Neural cell (in vitro differentiated cells): ENCODE measurements around the gene RELN. TPM values are rescaled to one million over a fixed set of nuclear protein-coding genes. Genes with fewer than 3 reads are reported as not detected.

Source experiments
- H2AFZ ChIP-seq: fragments of 200-600, 300-800 bp; sonication (generic), shearing (Covaris generic); 2 replicates; pipeline ENCODE4 v1.6.0; 2014; ENCODE audit warnings: low read depth, mild to moderate bottlenecking, antibody characterized with exemption, low read length, moderate library complexity
- H3F3A ChIP-seq: fragments of 200-600 bp; shearing (Covaris generic); 2 replicates; pipeline ENCODE4 v1.6.1; 2016; ENCODE audit warnings: mild to moderate bottlenecking, moderate library complexity, mixed read lengths, antibody characterized with exemption, low read length; ENCODE audit not compliant: insufficient read depth, poor library complexity, severe bottlenecking
- H3K27ac ChIP-seq: fragments of 200-600, 300-800 bp; sonication (generic), shearing (Covaris generic); 2 replicates; pipeline ENCODE4 v1.5.1; 2014; ENCODE audit warnings: mild to moderate bottlenecking, low read length, moderate library complexity
- H3K27me3 ChIP-seq: fragments of 300-800, 200-600 bp; sonication (generic), shearing (Covaris generic); 2 replicates; pipeline ENCODE4 v1.6.0; 2014; ENCODE audit warnings: mild to moderate bottlenecking, low read depth, low read length, moderate library complexity; ENCODE audit not compliant: insufficient read depth
- H3K36me3 ChIP-seq: fragments of 300-800, 200-600 bp; sonication (generic), shearing (Covaris generic); 2 replicates; pipeline ENCODE4 v1.5.1; 2014; ENCODE audit warnings: mild to moderate bottlenecking, antibody characterized with exemption, low read length, moderate library complexity; ENCODE audit not compliant: insufficient read depth
- H3K4me2 ChIP-seq: fragments of 300-800, 200-600 bp; sonication (generic), shearing (Covaris generic); 2 replicates; pipeline ENCODE4 v1.6.0; 2014; ENCODE audit warnings: mild to moderate bottlenecking, low read length
- H3K4me3 ChIP-seq: fragments of 300-800, 200-600 bp; sonication (generic), shearing (Covaris generic); 2 replicates; pipeline ENCODE4 v1.5.1; 2014; ENCODE audit warnings: mild to moderate bottlenecking, low read length, moderate library complexity
- H3K79me2 ChIP-seq: fragments of 200-600 bp; shearing (Covaris generic); replicated peaks from 2 replicates; pipeline ENCODE4 v1.6.0; 2014; ENCODE audit warnings: mild to moderate bottlenecking, low read length, moderate library complexity; ENCODE audit not compliant: insufficient read depth
- H3K9ac ChIP-seq: fragments of 300-800, 200-600 bp; sonication (generic), shearing (Covaris generic); 2 replicates; pipeline ENCODE4 v1.6.1; 2016; ENCODE audit warnings: mild to moderate bottlenecking, low read length, mixed read lengths
- H3K9me2 ChIP-seq: fragments of 200-600 bp; shearing (Covaris generic); 2 replicates; pipeline ENCODE4 v1.6.1; 2016; ENCODE audit warnings: mild to moderate bottlenecking, low read length, mixed read lengths; ENCODE audit not compliant: insufficient read depth
- H3K9me3 ChIP-seq: fragments of 200-600, 300-800 bp; sonication (generic), shearing (Covaris generic); 2 replicates; pipeline ENCODE4 v1.6.1; 2016; ENCODE audit warnings: mild to moderate bottlenecking, mixed run types, low read length, moderate library complexity, mixed read lengths
- H4K20me1 ChIP-seq: fragments of 200-600 bp; shearing (Covaris generic); 2 replicates; pipeline ENCODE4 v1.6.1; 2016; ENCODE audit warnings: mild to moderate bottlenecking, mixed run types; ENCODE audit not compliant: insufficient read depth
- CTCF ChIP-seq: fragments of 450-650 bp; IDR thresholded peaks from 2 replicates; pipeline ENCODE4 v1.5.1; 2014; ENCODE audit warnings: antibody characterized with exemption, mild to moderate bottlenecking, moderate library complexity; ENCODE audit not compliant: poor library complexity, severe bottlenecking
- EP300 ChIP-seq: fragments of 450-650 bp; conservative IDR thresholded peaks from 2 replicates; pipeline ENCODE4 v1.6.1; 2014; ENCODE audit warnings: antibody characterized with exemption, mild to moderate bottlenecking, moderate library complexity; ENCODE audit not compliant: poor library complexity, severe bottlenecking
- EZH2 ChIP-seq: fragments of 200-600, 300-800 bp; shearing (Covaris generic), sonication (generic); IDR thresholded peaks from 2 replicates; pipeline ENCODE4 v1.6.1; 2014; ENCODE audit warnings: antibody characterized with exemption, low read length, borderline replicate concordance, mild to moderate bottlenecking; ENCODE audit not compliant: insufficient read depth, poor library complexity, severe bottlenecking
- MXI1 ChIP-seq: fragments of 450-650 bp; conservative IDR thresholded peaks from 2 replicates; pipeline ENCODE4 v1.6.1; 2014; ENCODE audit warnings: antibody characterized with exemption, mild to moderate bottlenecking; ENCODE audit not compliant: poor library complexity, severe bottlenecking
- POLR2AphosphoS5 ChIP-seq: IDR thresholded peaks from 2 replicates; pipeline ENCODE4 v1.6.1; 2012
- RAD21 ChIP-seq: fragments of 450-650 bp; conservative IDR thresholded peaks from 2 replicates; pipeline ENCODE4 v1.6.1; 2014; ENCODE audit warnings: antibody characterized with exemption, mild to moderate bottlenecking, moderate library complexity
- SMC3 ChIP-seq: fragments of 450-650 bp; conservative IDR thresholded peaks from 2 replicates; pipeline ENCODE4 v1.6.1; 2014; ENCODE audit warnings: antibody characterized with exemption, mild to moderate bottlenecking, moderate library complexity; ENCODE audit not compliant: poor library complexity
- TAF1 ChIP-seq: IDR thresholded peaks from 2 replicates; pipeline ENCODE4 v1.6.1; 2012; ENCODE audit warnings: low read depth
- polyA plus RNA-seq: library from polyadenylated mRNA; depleted of rRNA; stranded (reverse); fragments of >200 nt; gene quantifications from 2 replicates; pipeline ENCODE4 v1.2.3, GENCODE V29; 2014
- TF ChIP-seq, protein P1 (sequence below): IDR thresholded peaks from 2 replicates; pipeline ENCODE4 v1.6.1; 2012; ENCODE audit warnings: borderline replicate concordance

RELN gene
- polyA plus RNA-seq, 1 donor from 2014 or later: 178 TPM

DNA sequence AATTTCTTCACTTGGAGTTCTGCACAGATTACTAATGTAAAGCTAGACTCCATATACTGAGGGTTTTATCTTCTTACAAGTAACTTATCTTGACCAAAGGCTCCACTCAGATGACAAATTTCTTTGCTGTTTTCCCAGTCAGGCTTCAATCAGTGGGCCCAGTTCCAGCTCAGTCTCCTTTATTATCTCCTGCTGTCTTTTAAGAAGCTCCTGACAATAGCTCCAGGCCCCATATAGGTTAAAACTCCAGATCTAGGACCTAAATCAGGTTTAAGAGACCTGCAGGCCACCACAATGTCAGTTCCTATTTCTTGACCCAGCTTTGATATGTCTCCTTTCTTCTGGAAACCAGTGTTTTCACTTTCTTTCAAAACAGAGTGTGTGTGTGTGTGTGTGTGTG, 165.2 kb downstream of the RELN start:
- no peaks in the 10 kb centered on the region for H4K20me1 ChIP-seq

GRCh38 chr7:103823084-103823483, 166.4 kb downstream of the RELN start:
- H3K36me3 ChIP-seq: no peaks in the 10 kb centered on the region
- no peak overlapping the region for H3K9ac ChIP-seq
- H3F3A ChIP-seq: peaks cover 3% of the 10 kb centered on the region
- no peaks in the 10 kb centered on the region for H3K27me3 ChIP-seq
- no peaks in the 10 kb centered on the region for H3K9me2 ChIP-seq
- no peaks in the 10 kb centered on the region for H3K9me3 ChIP-seq
- TF ChIP-seq MXI1 (no peak), POLR2AphosphoS5 (no peak), EZH2 (no peak), CTCF (no peak), RAD21 (no peak), SMC3 (no peak), TAF1 (no peak), EP300 (no peak)
- TF ChIP-seq, protein P1, sequence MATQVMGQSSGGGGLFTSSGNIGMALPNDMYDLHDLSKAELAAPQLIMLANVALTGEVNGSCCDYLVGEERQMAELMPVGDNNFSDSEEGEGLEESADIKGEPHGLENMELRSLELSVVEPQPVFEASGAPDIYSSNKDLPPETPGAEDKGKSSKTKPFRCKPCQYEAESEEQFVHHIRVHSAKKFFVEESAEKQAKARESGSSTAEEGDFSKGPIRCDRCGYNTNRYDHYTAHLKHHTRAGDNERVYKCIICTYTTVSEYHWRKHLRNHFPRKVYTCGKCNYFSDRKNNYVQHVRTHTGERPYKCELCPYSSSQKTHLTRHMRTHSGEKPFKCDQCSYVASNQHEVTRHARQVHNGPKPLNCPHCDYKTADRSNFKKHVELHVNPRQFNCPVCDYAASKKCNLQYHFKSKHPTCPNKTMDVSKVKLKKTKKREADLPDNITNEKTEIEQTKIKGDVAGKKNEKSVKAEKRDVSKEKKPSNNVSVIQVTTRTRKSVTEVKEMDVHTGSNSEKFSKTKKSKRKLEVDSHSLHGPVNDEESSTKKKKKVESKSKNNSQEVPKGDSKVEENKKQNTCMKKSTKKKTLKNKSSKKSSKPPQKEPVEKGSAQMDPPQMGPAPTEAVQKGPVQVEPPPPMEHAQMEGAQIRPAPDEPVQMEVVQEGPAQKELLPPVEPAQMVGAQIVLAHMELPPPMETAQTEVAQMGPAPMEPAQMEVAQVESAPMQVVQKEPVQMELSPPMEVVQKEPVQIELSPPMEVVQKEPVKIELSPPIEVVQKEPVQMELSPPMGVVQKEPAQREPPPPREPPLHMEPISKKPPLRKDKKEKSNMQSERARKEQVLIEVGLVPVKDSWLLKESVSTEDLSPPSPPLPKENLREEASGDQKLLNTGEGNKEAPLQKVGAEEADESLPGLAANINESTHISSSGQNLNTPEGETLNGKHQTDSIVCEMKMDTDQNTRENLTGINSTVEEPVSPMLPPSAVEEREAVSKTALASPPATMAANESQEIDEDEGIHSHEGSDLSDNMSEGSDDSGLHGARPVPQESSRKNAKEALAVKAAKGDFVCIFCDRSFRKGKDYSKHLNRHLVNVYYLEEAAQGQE: no peak
- no peak overlapping the region for H3K27ac ChIP-seq
- H2AFZ ChIP-seq: no peak overlapping the region
- no peaks in the 10 kb centered on the region for H3K79me2 ChIP-seq
- no peak overlapping the region for H3K4me3 ChIP-seq
- no peaks in the 10 kb centered on the region for H4K20me1 ChIP-seq
- no peak overlapping the region for H3K4me2 ChIP-seq

More for the DNA sequence above, 165.2 kb downstream of the RELN start:
- Histone ChIP-seq H3K79me2 (no peaks in the 10 kb centered on the region), H3K9me2 (no peaks in the 10 kb centered on the region), H3K27ac (no peak overlapping the region), H3K4me3 (no peak overlapping the region), H3K36me3 (no peaks in the 10 kb centered on the region), H3K9ac (no peak overlapping the region), H3K4me2 (no peak overlapping the region), H3K27me3 (no peaks in the 10 kb centered on the region), H3K9me3 (no peaks in the 10 kb centered on the region), H2AFZ (no peak overlapping the region), H3F3A (peaks cover 3% of the 10 kb centered on the region)
- TF ChIP-seq MXI1: no peak
- TF ChIP-seq CTCF: no peak
- TF ChIP-seq POLR2AphosphoS5: no peak
- TF ChIP-seq, protein P1: no peak
- TF ChIP-seq SMC3: no peak
- TF ChIP-seq RAD21: no peak
- no peak for TF ChIP-seq EZH2
- no peak for TF ChIP-seq TAF1
- no peak for TF ChIP-seq EP300
